GM19025 (cell line): ENCODE results near the gene FKBP1A.

Source experiments
- ATAC-seq: cut with Tn5 transposase; IDR thresholded peaks from one replicate; pipeline ENCODE4 v1.9.1; 2021; ENCODE audit warnings: mild to moderate bottlenecking, low read depth, moderate library complexity; ENCODE audit not compliant: unreplicated experiment

Gene FKBP1A

GRCh38 chr20:1388741-1389483 is 3.9 kb downstream of the FKBP1A start:
- no peak for ATAC-seq

- ATAC-seq: no peak
Measured at GRCh38 chr20:1388253-1388652, 4.6 kb downstream of the FKBP1A start.

- no peak for ATAC-seq
Measured at GRCh38 chr20:1386323-1386722, 6.5 kb downstream of the FKBP1A start.

GRCh38 chr20:1383623-1384404 is 9.0 kb downstream of the FKBP1A start:
- ATAC-seq: no peak

GRCh38 chr20:1382670-1383069 is 10.2 kb downstream of the FKBP1A start:
- no peak for ATAC-seq

GRCh38 chr20:1381753-1382591 is 10.9 kb downstream of the FKBP1A start:
- ATAC-seq: no peak

GRCh38 chr20:1378735-1379125 is 14.1 kb downstream of the FKBP1A start:
- ATAC-seq: no peak

- ATAC-seq: no peak
Measured at GRCh38 chr20:1377984-1378734, 14.7 kb downstream of the FKBP1A start.

GRCh38 chr20:1377341-1377871 is 15.4 kb downstream of the FKBP1A start:
- no peak for ATAC-seq

- no peak for ATAC-seq
Measured at GRCh38 chr20:1376408-1377270, 16.2 kb downstream of the FKBP1A start.

GRCh38 chr20:1376007-1376406 is 16.8 kb downstream of the FKBP1A start:
- ATAC-seq: no peak

- no peak for ATAC-seq
Measured at GRCh38 chr20:1375515-1375914, 17.3 kb downstream of the FKBP1A start.

GRCh38 chr20:1374246-1374645 is 18.6 kb downstream of the FKBP1A start:
- no peak for ATAC-seq

GRCh38 chr20:1373614-1374013 is 19.2 kb downstream of the FKBP1A start:
- ATAC-seq: no peak

GRCh38 chr20:1373036-1373435 is 19.8 kb downstream of the FKBP1A start:
- no peak for ATAC-seq

- ATAC-seq: no peak
Measured at GRCh38 chr20:1371830-1372539, 20.9 kb downstream of the FKBP1A start.

GRCh38 chr20:1371202-1371782 is 21.6 kb downstream of the FKBP1A start:
- ATAC-seq: no peak

- ATAC-seq: no peak
Measured at GRCh38 chr20:1370548-1371110, 22.2 kb downstream of the FKBP1A start.
